ENCODE measurements around the gene VSIG4. TPM values are rescaled to one million over a fixed set of nuclear protein-coding genes. Genes with fewer than 3 reads are reported as not detected.

VSIG4 gene
- total RNA-seq, 1 donor from 2014 or later = not detected

- Histone ChIP-seq H3K79me2 (ENCODE audit: low read depth) (no peaks in the 10 kb centered on the region), H3K4me1 (no peaks in the 10 kb centered on the region), H3K9ac (no peak overlapping the region), H3K4me2 (no peak overlapping the region), H3K4me3 (no peak overlapping the region), H3K9me3 (ENCODE audit: low read depth) (peaks cover 5% of the 10 kb centered on the region), H3K27me3 (no peaks in the 10 kb centered on the region), H3F3A (ENCODE audit: low read depth) (no peaks in the 10 kb centered on the region), H3K36me3 (no peaks in the 10 kb centered on the region), H2AFZ (replicated peaks) (no peak overlapping the region), H3K27ac (no peak overlapping the region), H4K20me1 (ENCODE audit: low read depth) (no peaks in the 10 kb centered on the region)
- DNase-seq (ENCODE audit: low spot score) = no peak
- H3K36me3 Mint-ChIP-seq = no peaks in the 10 kb centered on the region
- TF ChIP-seq EZH2phosphoT487 (IDR thresholded peaks at IDR 0.05) = no peak
- TF ChIP-seq, protein P1, sequence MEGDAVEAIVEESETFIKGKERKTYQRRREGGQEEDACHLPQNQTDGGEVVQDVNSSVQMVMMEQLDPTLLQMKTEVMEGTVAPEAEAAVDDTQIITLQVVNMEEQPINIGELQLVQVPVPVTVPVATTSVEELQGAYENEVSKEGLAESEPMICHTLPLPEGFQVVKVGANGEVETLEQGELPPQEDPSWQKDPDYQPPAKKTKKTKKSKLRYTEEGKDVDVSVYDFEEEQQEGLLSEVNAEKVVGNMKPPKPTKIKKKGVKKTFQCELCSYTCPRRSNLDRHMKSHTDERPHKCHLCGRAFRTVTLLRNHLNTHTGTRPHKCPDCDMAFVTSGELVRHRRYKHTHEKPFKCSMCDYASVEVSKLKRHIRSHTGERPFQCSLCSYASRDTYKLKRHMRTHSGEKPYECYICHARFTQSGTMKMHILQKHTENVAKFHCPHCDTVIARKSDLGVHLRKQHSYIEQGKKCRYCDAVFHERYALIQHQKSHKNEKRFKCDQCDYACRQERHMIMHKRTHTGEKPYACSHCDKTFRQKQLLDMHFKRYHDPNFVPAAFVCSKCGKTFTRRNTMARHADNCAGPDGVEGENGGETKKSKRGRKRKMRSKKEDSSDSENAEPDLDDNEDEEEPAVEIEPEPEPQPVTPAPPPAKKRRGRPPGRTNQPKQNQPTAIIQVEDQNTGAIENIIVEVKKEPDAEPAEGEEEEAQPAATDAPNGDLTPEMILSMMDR (IDR thresholded peaks at IDR 0.05) = no peak
- no peak for TF ChIP-seq EZH2 (IDR thresholded peaks at IDR 0.05)
- no peak overlapping the region for H3K4me3 Mint-ChIP-seq
- H3K27ac Mint-ChIP-seq = no peak overlapping the region
- peaks cover 2% of the 10 kb centered on the region for H3K27me3 Mint-ChIP-seq (ENCODE audit: insufficient read depth, low read depth)
- no peaks in the 10 kb centered on the region for H3K4me1 Mint-ChIP-seq
- no peaks in the 10 kb centered on the region for H3K9me3 Mint-ChIP-seq
Measured at GRCh38 chrX:66013194-66013816, 26.6 kb downstream of the VSIG4 start.

DNA sequence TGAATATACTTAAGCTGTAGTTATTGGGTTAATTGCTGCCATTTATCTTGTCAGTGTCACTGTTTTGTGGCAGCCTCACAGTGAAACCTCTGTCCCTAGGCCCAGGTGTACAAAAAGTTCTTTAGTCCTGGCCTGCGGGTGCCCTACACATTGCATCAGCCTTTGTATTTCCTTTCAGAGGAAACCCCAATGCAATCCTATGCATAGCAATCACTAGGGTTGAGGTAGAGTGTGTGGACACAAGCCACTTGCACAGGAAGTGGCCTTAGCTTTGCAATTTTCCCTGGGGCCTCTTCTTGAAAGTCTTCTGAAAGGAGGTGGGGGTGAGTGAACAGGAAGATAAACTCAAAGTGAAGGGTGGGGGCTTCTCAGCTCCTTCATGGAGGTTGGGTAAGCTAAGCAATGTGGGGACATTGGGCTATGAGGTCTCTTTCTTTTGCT lies 27.8 kb downstream of the VSIG4 start:
- H3K27ac ChIP-seq = no peak overlapping the region
- H3K9me3 Mint-ChIP-seq = no peaks in the 10 kb centered on the region
- peaks cover 2% of the 10 kb centered on the region for H3K27me3 Mint-ChIP-seq (ENCODE audit: insufficient read depth, low read depth)
- peaks cover 5% of the 10 kb centered on the region for H3K9me3 ChIP-seq (ENCODE audit: low read depth)
- H3K9ac ChIP-seq = no peak overlapping the region
- no peak overlapping the region for H3K27ac Mint-ChIP-seq
- H3K4me1 Mint-ChIP-seq = no peaks in the 10 kb centered on the region
- no peaks in the 10 kb centered on the region for H3K4me1 ChIP-seq
- no peaks in the 10 kb centered on the region for H4K20me1 ChIP-seq (ENCODE audit: low read depth)
- no peaks in the 10 kb centered on the region for H3K36me3 ChIP-seq
- no peak overlapping the region for H3K4me3 Mint-ChIP-seq
- no peaks in the 10 kb centered on the region for H3F3A ChIP-seq (ENCODE audit: low read depth)
- TF ChIP-seq EZH2 (IDR thresholded peaks at IDR 0.05) (no peak), EZH2phosphoT487 (IDR thresholded peaks at IDR 0.05) (no peak)
- TF ChIP-seq, protein P1 (IDR thresholded peaks at IDR 0.05) = no peak
- H3K4me2 ChIP-seq = no peak overlapping the region
- no peaks in the 10 kb centered on the region for H3K79me2 ChIP-seq (ENCODE audit: low read depth)
- H3K4me3 ChIP-seq = no peak overlapping the region
- H2AFZ ChIP-seq (replicated peaks) = no peak overlapping the region
- no peaks in the 10 kb centered on the region for H3K27me3 ChIP-seq
- no peaks in the 10 kb centered on the region for H3K36me3 Mint-ChIP-seq
- DNase-seq (ENCODE audit: low spot score) = no peak

DNA sequence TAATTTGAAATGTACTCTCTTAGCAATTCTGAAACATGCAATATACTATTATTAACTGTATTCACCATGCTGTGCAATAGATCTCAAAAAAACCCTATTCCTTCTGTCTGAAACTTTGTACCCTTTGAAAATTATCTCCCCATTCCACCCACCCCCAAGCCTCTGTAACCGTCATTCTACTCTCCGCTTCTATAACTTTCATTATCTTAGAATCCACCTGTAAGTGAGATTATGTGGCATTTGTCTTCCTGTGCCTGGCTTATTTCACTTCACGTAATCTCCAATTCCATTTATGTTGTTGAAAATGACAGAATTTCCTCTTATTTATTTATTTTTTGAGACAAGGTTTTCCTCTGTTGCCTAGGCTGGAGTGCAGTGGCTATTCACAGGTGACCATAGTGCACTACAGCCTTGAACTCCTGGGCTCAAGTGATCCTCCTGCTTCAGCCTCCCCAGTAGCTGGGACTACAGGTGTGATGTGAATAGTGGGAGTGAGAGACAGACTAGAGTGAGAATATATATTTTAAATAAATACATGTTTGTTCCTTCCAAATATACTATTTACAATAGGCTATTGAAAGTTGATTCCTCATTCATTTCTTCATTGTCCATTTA lies 30.5 kb downstream of the VSIG4 start:
- H3K27ac Mint-ChIP-seq = no peak overlapping the region
- Histone ChIP-seq H3K27ac (no peak overlapping the region), H2AFZ (replicated peaks) (no peak overlapping the region), H3K27me3 (no peaks in the 10 kb centered on the region), H3K4me2 (no peak overlapping the region), H3K4me3 (no peak overlapping the region), H3K4me1 (no peaks in the 10 kb centered on the region), H3K79me2 (ENCODE audit: low read depth) (no peaks in the 10 kb centered on the region), H3K36me3 (no peaks in the 10 kb centered on the region), H3F3A (ENCODE audit: low read depth) (no peaks in the 10 kb centered on the region), H4K20me1 (ENCODE audit: low read depth) (no peaks in the 10 kb centered on the region), H3K9ac (no peak overlapping the region), H3K9me3 (ENCODE audit: low read depth) (peaks cover 5% of the 10 kb centered on the region)
- no peak for TF ChIP-seq EZH2 (IDR thresholded peaks at IDR 0.05)
- no peak for TF ChIP-seq EZH2phosphoT487 (IDR thresholded peaks at IDR 0.05)
- TF ChIP-seq, protein P1 (IDR thresholded peaks at IDR 0.05) = no peak
- no peaks in the 10 kb centered on the region for H3K36me3 Mint-ChIP-seq
- peaks cover 2% of the 10 kb centered on the region for H3K27me3 Mint-ChIP-seq (ENCODE audit: insufficient read depth, low read depth)
- no peak for DNase-seq (ENCODE audit: low spot score)
- no peak overlapping the region for H3K4me3 Mint-ChIP-seq
- no peaks in the 10 kb centered on the region for H3K4me1 Mint-ChIP-seq
- no peaks in the 10 kb centered on the region for H3K9me3 Mint-ChIP-seq
